CD4-positive, alpha-beta T cell (primary cell): ENCODE data around the gene GABRR2. TPM values are rescaled to one million over a fixed set of nuclear protein-coding genes. Genes with fewer than 3 reads are reported as not detected.

Experiments
- ATAC-seq: fragments of 200-7000 bp; cut with Tn5 transposase; one replicate; pipeline ENCODE4 v1.10.0; 2022; ENCODE audit warnings: mild to moderate bottlenecking; ENCODE audit not compliant: poor library complexity
- CTCF ChIA-PET: fragments of 350-600 bp; sonication (Branson Sonifier 250); formaldehyde crosslinking; loops from one replicate; lab custom pipeline; 2021; ENCODE audit warnings: antibody characterized with exemption, inconsistent platforms; lab: Charles Lee
- POLR2A ChIA-PET: fragments of 350-600 bp; sonication (Branson Sonifier 250); formaldehyde crosslinking; loops from one replicate; lab custom pipeline; 2021; ENCODE audit warnings: antibody characterized with exemption, inconsistent platforms; lab: Charles Lee
- DNase-seq, 14 experiments: peaks; one replicate each; pipeline ENCODE4 v3.0.0-alpha.2; 2013 to 2020; ENCODE audit warnings: mixed read lengths in 2 of 14
- H3K27ac ChIP-seq, 2 donors: one replicate each; pipeline versions ENCODE4 v1.5.1 to v1.7.0; 2013; ENCODE audit warnings: low read length in 2 of 2, low read depth in 1 of 2, mild to moderate bottlenecking in 1 of 2
- H3K27me3 ChIP-seq, 2 experiments: 1 replicate in 1 of 2; 2 replicates in 1 of 2; pipeline versions ENCODE4 v1.6.1 to v1.7.0; 2013; ENCODE audit warnings: low read length in 2 of 2, control low read depth in 1 of 2, mild to moderate bottlenecking in 1 of 2, moderate library complexity in 1 of 2; ENCODE audit not compliant: insufficient read depth in 2 of 2, control insufficient read depth in 1 of 2
- H3K36me3 ChIP-seq: one replicate; pipeline ENCODE4 v1.6.1; 2013; ENCODE audit warnings: low read length, control low read depth; ENCODE audit not compliant: insufficient read depth
- H3K4me1 ChIP-seq: one replicate; pipeline ENCODE4 v1.6.1; 2013; ENCODE audit warnings: low read length, control low read depth; ENCODE audit not compliant: insufficient read depth
- H3K4me3 ChIP-seq: one replicate; pipeline ENCODE4 v1.5.1; 2013; ENCODE audit warnings: mild to moderate bottlenecking, low read length, moderate library complexity
- H3K9me3 ChIP-seq, 2 experiments: 1 replicate in 1 of 2; 2 replicates in 1 of 2; pipeline versions ENCODE4 v1.6.1 to v1.7.0; 2013; ENCODE audit warnings: low read length in 2 of 2, mild to moderate bottlenecking in 2 of 2, control low read depth in 1 of 2, moderate library complexity in 1 of 2; ENCODE audit not compliant: control insufficient read depth in 1 of 2, insufficient read depth in 1 of 2
- H3K27ac Mint-ChIP-seq: one replicate; pipeline ENCODE4 v1.8.0; 2020; ENCODE audit warnings: mixed read lengths
- H3K27me3 Mint-ChIP-seq: one replicate; pipeline ENCODE4 v1.8.0; 2021; ENCODE audit warnings: mixed read lengths
- H3K36me3 Mint-ChIP-seq: one replicate; pipeline ENCODE4 v1.8.0; 2021; ENCODE audit warnings: low read depth, mixed read lengths
- H3K4me1 Mint-ChIP-seq: one replicate; pipeline ENCODE4 v1.8.0; 2021; ENCODE audit warnings: low read depth, mixed read lengths
- H3K4me3 Mint-ChIP-seq: one replicate; pipeline ENCODE4 v1.8.0; 2020; ENCODE audit warnings: mild to moderate bottlenecking, mixed read lengths
- H3K9me3 Mint-ChIP-seq: one replicate; pipeline ENCODE4 v1.8.0; 2020; ENCODE audit warnings: mixed read lengths
- CTCF ChIP-seq: fragments of 200-600 bp; IDR thresholded peaks from one replicate; pipeline ENCODE4 v1.8.0; 2022; ENCODE audit warnings: antibody characterized with exemption, mild to moderate bottlenecking
- intact Hi-C, 2 experiments: fragments of 100-400 bp; cut with DNase I in 1 of 2; cut with micrococcal nuclease in 1 of 2; formaldehyde crosslinking; loops; one replicate each; pipeline versions ENCODE4 v1.15.1 to v1.9.0; 2023 to 2025; cut with DNase I, micrococcal nuclease
- total RNA-seq, 174 experiments: library from RNA in 2 of 174; stranded (reverse) in 2 of 174; gene quantifications; one replicate each; pipeline ENCODE4 v1.2.3 and lab custom pipeline; 2021 to 2026

GABRR2 gene
- total RNA-seq, 2 experiments from 2014 or later, result 0.47 to 0.49 TPM

- H3K4me3 Mint-ChIP-seq, result no peak overlapping the region
Observed at GRCh38 chr6:89278956-89279355, 36.1 kb downstream of the GABRR2 start.

GRCh38 chr6:89275900-89276299 is 39.2 kb downstream of the GABRR2 start:
- H3K9me3 Mint-ChIP-seq, result no peaks in the 10 kb centered on the region
- H3K36me3 Mint-ChIP-seq, result no peaks in the 10 kb centered on the region
- Histone ChIP-seq H3K4me1 (no peaks in the 10 kb centered on the region), H3K36me3 (no peaks in the 10 kb centered on the region), H3K27ac (no peak overlapping the region), H3K27me3 (no peaks in the 10 kb centered on the region), H3K9me3 (no peaks in the 10 kb centered on the region), H3K4me3 (no peak overlapping the region)
- ChIA-PET POLR2A (no interaction called here), CTCF (no interaction called here)
- ATAC-seq (no peak), DNase-seq (no peak)
- no peak overlapping the region for H3K27ac Mint-ChIP-seq
- H3K4me1 Mint-ChIP-seq, result no peaks in the 10 kb centered on the region
- H3K4me3 Mint-ChIP-seq, result no peak overlapping the region
- no peaks in the 10 kb centered on the region for H3K27me3 Mint-ChIP-seq
- intact Hi-C loops, result no loop called here
- no peak for TF ChIP-seq CTCF

More at GRCh38 chr6:89278956-89279355, 36.1 kb downstream of the GABRR2 start:
- Mint-ChIP-seq H3K27ac (no peak overlapping the region), H3K36me3 (no peaks in the 10 kb centered on the region), H3K27me3 (no peaks in the 10 kb centered on the region), H3K9me3 (no peaks in the 10 kb centered on the region), H3K4me1 (no peaks in the 10 kb centered on the region)
- ChIA-PET CTCF (no interaction called here), POLR2A (no interaction called here)
- Histone ChIP-seq H3K27ac (no peak overlapping the region), H3K4me1 (peaks cover 3% of the 10 kb centered on the region), H3K9me3 (no peaks in the 10 kb centered on the region), H3K4me3 (no peak overlapping the region), H3K27me3 (no peaks in the 10 kb centered on the region), H3K36me3 (no peaks in the 10 kb centered on the region)
- DNase-seq, result no peak
- TF ChIP-seq CTCF, result no peak
- intact Hi-C loops, result no loop called here
- no peak for ATAC-seq

- Mint-ChIP-seq H3K4me1 (no peaks in the 10 kb centered on the region), H3K27me3 (no peaks in the 10 kb centered on the region), H3K4me3 (no peak overlapping the region), H3K36me3 (no peaks in the 10 kb centered on the region), H3K27ac (no peak overlapping the region), H3K9me3 (no peaks in the 10 kb centered on the region)
- TF ChIP-seq CTCF, result no peak
- H3K9me3 ChIP-seq, result no peaks in the 10 kb centered on the region
- no peaks in the 10 kb centered on the region for H3K27me3 ChIP-seq
- ChIA-PET CTCF (no interaction called here), POLR2A (no interaction called here)
- ATAC-seq (no peak), DNase-seq (no peak)
- H3K36me3 ChIP-seq, result no peaks in the 10 kb centered on the region
- H3K4me3 ChIP-seq, result no peak overlapping the region
- no peaks in the 10 kb centered on the region for H3K4me1 ChIP-seq
- H3K27ac ChIP-seq, result no peak overlapping the region
- intact Hi-C loops, result no loop called here
Observed at GRCh38 chr6:89273816-89274215, 41.3 kb downstream of the GABRR2 start.
